ENCODE results near the gene USH2A.

Gene USH2A

GRCh38 chr1:215607412-215607811 lies 815.8 kb downstream of the USH2A start:
- DNase-seq = no peak

GRCh38 chr1:215606564-215607168 lies 816.6 kb downstream of the USH2A start:
- DNase-seq = no peak

DNA sequence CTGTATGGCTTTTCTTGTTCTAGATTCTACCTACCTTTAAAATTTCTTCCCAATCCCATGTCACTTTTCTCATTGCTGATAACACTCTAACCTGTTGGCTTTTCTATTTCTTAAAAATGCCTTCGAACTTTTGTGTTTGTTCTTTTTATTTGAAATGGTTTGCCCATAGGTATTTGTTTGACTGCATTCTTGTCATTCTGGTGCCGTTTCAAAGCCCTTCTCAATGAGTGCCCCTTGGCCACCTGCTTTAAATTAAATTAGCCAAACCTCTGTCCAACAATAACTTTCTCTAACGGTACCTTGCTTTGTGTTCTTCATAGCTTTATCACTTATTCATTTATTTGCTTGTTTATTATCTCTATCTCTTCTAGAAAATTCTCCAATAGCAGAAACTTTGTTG lies 817.2 kb downstream of the USH2A start:
- no peak for DNase-seq

GRCh38 chr1:215605011-215605621 lies 818.1 kb downstream of the USH2A start:
- DNase-seq = no peak

GRCh38 chr1:215603319-215603718 lies 819.9 kb downstream of the USH2A start:
- DNase-seq = no peak

GRCh38 chr1:215601276-215601675 lies 822.0 kb downstream of the USH2A start:
- DNase-seq = no peak

GRCh38 chr1:215600867-215601266 lies 822.4 kb downstream of the USH2A start:
- no peak for DNase-seq

GRCh38 chr1:215600258-215600792 lies 822.9 kb downstream of the USH2A start:
- no peak for DNase-seq

DNA sequence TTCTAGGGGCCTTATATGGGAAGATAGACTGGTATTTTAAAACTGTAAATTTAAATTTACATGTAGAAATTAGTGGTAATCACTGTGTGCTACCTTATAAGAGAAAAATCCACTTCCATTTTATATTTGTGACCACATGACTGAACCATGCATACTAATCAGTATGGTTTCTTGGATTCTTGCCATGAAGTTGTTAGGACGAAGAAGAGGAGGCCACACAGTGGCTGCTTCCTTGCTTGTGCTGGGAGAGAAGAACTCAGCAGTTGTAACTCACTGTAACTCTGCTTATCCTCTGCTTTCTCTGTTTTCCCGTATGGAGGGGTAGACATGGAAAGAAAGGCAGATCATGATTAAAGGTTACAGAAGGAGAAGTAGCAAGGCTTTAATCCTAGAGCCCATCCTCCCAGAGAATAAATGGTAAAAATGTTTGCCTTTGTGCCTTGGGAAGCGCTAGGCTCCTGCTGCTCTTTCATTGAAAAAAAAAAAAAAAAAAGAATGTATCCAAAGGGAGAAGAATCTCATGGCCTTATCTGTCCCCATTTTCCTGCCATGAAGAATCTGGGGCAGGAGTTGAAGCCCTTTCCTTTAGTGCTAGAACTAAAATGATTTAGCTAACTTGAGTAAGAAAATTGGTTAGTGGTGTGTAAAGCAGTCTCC lies 823.7 kb downstream of the USH2A start:
- DNase-seq = no peak

DNA sequence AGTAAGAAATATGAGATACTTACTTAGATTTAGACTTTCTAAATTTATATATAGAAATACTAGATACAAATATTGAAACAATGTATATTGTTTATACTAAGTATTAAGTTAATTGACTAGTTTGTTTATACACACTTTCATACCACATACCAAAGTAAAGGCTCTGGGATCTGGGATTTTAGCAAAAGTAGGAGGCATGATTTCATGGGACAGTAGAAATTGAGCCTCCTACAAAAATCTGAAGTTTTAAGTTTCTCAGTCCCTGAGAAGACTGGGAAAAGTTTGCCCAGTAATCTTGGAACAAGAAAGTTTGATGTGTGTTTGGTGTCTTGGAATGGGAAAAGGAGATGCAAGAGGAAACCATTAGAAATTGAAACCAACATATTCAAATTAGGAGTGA lies 825.3 kb downstream of the USH2A start:
- no peak for DNase-seq

DNA sequence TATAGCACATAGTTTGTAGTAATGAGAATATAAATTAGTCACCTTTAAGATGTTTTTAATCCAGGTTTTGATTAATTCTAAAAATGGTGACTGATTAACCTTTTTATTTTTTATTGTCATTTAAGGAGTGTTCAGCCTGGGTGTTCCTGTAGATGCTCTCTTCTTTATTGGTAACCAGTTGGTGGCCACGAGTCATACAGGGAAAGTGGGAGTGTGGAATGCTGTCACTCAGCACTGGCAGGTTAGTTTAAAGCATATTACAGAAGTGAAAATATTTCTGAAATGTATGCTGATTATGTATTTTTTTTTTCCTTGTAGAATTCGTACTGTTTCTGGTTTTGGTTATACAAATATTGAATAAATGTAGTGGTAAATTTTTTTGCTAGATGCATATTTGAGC lies 828.0 kb downstream of the USH2A start:
- no peak for DNase-seq

DNA sequence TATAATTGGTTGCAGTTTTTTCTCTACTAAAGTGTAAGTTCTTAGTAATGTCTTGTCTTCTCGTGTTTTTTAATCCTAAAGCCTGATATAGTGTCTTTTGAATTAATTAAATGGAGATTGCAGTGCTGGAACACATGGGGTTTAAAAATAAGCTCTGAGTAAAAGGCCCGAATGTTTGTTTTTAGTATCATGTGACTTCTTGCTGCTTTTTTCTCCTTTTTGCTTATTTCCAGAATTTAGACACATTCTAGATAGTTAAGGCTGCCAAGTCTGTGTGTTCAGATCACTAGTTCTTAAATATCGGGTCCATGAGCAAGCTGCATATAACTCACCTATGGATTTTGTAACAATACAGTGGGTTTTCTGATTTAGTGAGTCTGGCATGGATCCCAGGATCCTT lies 828.6 kb downstream of the USH2A start:
- no peak for DNase-seq

DNA sequence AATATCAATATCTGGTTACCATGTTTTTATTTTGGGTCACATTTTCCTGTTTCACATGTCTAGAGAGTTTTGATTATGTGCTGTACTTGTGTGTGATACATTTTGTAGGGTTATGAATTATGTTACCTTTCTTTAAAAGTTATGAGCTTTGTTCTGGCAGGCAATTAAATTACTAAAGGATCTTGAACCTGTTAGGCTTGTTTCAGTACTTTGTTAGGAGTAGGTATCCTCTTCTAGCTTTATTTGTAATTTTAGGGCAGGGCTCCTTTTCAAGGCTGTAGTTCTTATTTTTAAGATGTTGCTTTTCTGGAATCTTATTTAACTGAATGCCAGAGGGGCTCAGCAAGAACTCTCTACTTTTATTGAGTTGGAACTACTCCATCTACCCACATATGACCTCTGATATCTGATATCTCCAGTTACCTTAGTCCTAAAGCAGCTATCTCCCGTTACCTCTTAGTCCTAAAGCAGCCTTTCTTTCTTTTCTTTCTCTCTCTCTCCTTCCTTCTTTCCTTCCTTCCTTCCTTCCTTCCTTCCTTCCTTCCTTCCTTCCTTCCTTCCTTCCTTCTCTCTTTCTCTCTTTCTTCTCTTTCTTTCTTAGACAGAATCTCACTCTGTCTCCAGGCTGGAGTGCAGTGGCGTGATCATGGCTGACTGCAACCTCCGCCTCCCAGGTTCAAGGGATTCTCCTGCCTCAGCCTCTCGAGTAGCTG lies 832.3 kb downstream of the USH2A start:
- no peak for DNase-seq

GRCh38 chr1:215589650-215590435 lies 833.4 kb downstream of the USH2A start:
- no peak for DNase-seq

DNA sequence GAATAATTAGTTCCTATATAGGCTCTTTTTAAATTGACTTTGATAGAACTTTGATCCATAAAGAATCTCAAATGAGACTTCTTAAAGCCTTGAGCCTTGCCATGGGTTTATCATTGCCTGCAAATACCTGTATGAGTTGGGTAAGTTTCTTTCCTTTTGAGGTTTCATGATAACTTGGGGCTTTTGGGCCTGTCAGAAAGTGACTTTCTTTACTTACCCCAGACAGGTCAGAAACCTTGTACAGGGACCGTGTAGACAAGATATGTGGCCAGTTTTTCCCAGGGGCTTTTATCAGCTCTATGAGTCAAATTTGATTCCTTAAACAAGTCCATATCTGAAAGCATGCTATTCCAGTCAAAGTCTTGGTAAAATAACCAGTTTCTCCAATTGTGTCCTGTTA lies 838.9 kb downstream of the USH2A start:
- no peak for DNase-seq

GRCh38 chr1:215583185-215583749 lies 840.0 kb downstream of the USH2A start:
- no peak for DNase-seq

- DNase-seq = no peak
These were observed 841.4 kb downstream of the USH2A start for GRCh38 chr1:215581896-215582295.

Data from activated CD4-positive, alpha-beta T cell treated with anti-CD3 and anti-CD28 coated beads for 1 hour (primary cell).